IMR-90 (cell line): ENCODE data around the gene OPRM1.

Source experiments
- CEBPB ChIP-seq: IDR thresholded peaks from 2 replicates; pipeline ENCODE4 v1.6.1; 2012; ENCODE audit warnings: low read depth, low read length, improper control_type of control experiment
- POLR2A ChIP-seq: IDR thresholded peaks from 2 replicates; pipeline ENCODE4 v1.6.1; 2012; ENCODE audit warnings: mild to moderate bottlenecking, low read depth, low read length
- RAD21 ChIP-seq: IDR thresholded peaks from 2 replicates; pipeline ENCODE4 v1.6.1; 2012; ENCODE audit warnings: low read length, improper control_type of control experiment
- SMC3 ChIP-seq: fragments of 150-350 bp; IDR thresholded peaks from 2 replicates; pipeline ENCODE4 v1.6.1; 2016; ENCODE audit warnings: low read depth, mild to moderate bottlenecking, antibody characterized with exemption, low read length, moderate library complexity
- TF ChIP-seq, protein P1 (sequence below): conservative IDR thresholded peaks from 2 replicates; pipeline ENCODE4 v1.5.1; 2012; ENCODE audit warnings: mild to moderate bottlenecking, low read depth, low read length, improper control_type of control experiment
- TF ChIP-seq, protein P2 (sequence below): fragments of 150-350 bp; IDR thresholded peaks from 2 replicates; pipeline ENCODE4 v1.6.1; 2017; ENCODE audit warnings: mild to moderate bottlenecking, antibody characterized with exemption, low read length, low read depth

DNA sequence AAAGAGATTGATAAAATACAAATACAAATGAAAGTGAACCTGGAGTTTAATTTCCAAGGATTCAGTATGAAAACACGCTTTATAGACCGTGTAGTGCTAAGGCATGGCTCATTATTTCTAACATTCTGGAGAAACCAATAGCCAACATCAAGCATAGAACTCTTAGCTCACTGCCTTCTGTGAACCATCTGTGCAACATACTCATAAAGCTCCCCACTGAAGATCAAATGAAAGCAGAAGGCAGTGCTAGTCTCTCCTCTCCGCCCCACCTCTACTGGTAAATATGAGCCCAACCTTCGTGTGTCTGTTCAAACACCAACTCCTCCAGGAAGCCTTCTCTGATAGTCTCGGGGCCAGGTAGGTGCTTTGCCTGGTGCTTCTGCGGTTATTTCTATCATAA lies 163.9 kb downstream of the OPRM1 start:
- TF ChIP-seq, protein P1, sequence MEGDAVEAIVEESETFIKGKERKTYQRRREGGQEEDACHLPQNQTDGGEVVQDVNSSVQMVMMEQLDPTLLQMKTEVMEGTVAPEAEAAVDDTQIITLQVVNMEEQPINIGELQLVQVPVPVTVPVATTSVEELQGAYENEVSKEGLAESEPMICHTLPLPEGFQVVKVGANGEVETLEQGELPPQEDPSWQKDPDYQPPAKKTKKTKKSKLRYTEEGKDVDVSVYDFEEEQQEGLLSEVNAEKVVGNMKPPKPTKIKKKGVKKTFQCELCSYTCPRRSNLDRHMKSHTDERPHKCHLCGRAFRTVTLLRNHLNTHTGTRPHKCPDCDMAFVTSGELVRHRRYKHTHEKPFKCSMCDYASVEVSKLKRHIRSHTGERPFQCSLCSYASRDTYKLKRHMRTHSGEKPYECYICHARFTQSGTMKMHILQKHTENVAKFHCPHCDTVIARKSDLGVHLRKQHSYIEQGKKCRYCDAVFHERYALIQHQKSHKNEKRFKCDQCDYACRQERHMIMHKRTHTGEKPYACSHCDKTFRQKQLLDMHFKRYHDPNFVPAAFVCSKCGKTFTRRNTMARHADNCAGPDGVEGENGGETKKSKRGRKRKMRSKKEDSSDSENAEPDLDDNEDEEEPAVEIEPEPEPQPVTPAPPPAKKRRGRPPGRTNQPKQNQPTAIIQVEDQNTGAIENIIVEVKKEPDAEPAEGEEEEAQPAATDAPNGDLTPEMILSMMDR, result no peak
- no peak for TF ChIP-seq POLR2A
- TF ChIP-seq RAD21, result no peak
- TF ChIP-seq, protein P2, sequence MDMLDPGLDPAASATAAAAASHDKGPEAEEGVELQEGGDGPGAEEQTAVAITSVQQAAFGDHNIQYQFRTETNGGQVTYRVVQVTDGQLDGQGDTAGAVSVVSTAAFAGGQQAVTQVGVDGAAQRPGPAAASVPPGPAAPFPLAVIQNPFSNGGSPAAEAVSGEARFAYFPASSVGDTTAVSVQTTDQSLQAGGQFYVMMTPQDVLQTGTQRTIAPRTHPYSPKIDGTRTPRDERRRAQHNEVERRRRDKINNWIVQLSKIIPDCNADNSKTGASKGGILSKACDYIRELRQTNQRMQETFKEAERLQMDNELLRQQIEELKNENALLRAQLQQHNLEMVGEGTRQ, result no peak
- no peak for TF ChIP-seq CEBPB
- no peak for TF ChIP-seq SMC3
